IMR-90 (cell line): Measurements from ENCODE around the gene CALML4. TPM values are rescaled to one million over a fixed set of nuclear protein-coding genes. Genes with fewer than 3 reads are reported as not detected.

Source experiments
- ATAC-seq: fragments of 200-7000 bp; cut with Tn5 transposase; 2 replicates; pipeline ENCODE4 v1.9.1; 2020; ENCODE audit warnings: low read depth, mild to moderate bottlenecking, moderate library complexity
- BruUV-seq: library from RNA; stranded (reverse); fragments of 400-500 nt; replicated peaks from 2 replicates; lab custom pipeline; 2021; lab: Mats Ljungman, UMichigan
- CTCF ChIA-PET: fragments of 300-600 bp; formaldehyde crosslinking; extraction: SDS; loops from one replicate; lab custom pipeline; 2021; ENCODE audit warnings: antibody characterized with exemption; lab: Yijun Ruan, JAX
- POLR2A ChIA-PET: fragments of 300-600 bp; sonication (Branson Sonifier 250); formaldehyde crosslinking; loops from one replicate; lab custom pipeline; 2022; ENCODE audit warnings: antibody characterized with exemption; ENCODE audit not compliant: unreplicated experiment; lab: Charles Lee
- DNase-seq: peaks from one replicate; pipeline ENCODE4 v3.0.0; 2013
- H2AFZ ChIP-seq: replicated peaks from 2 replicates; pipeline ENCODE3; 2013; ENCODE audit warnings: low read length, mild to moderate bottlenecking; ENCODE audit not compliant: poor library complexity
- H2AK5ac ChIP-seq: 2 replicates; pipeline ENCODE4 v1.6.1; 2013; ENCODE audit warnings: low read depth, low read length, inconsistent platforms
- H2AK9ac ChIP-seq: replicated peaks from 2 replicates; pipeline ENCODE3; 2013; ENCODE audit warnings: mild to moderate bottlenecking, low read depth, low read length, moderate library complexity; ENCODE audit not compliant: poor library complexity
- H2BK120ac ChIP-seq: 2 replicates; pipeline ENCODE4 v1.6.1; 2013; ENCODE audit warnings: low read depth, low read length, inconsistent platforms
- H2BK15ac ChIP-seq: 3 replicates; pipeline ENCODE4 v1.6.1; 2013; ENCODE audit warnings: low read depth, low read length, inconsistent platforms
- H2BK20ac ChIP-seq: 2 replicates; pipeline ENCODE4 v1.6.1; 2013; ENCODE audit warnings: low read depth, mild to moderate bottlenecking, inconsistent platforms, low read length, moderate library complexity
- H2BK5ac ChIP-seq: 2 replicates; pipeline ENCODE4 v1.6.1; 2013; ENCODE audit warnings: mild to moderate bottlenecking, low read depth, low read length, inconsistent platforms; ENCODE audit not compliant: poor library complexity, severe bottlenecking
- H3K14ac ChIP-seq: replicated peaks from 2 replicates; pipeline ENCODE4 v1.6.1; 2013; ENCODE audit warnings: low read depth, low read length, inconsistent platforms
- H3K18ac ChIP-seq: 2 replicates; pipeline ENCODE4 v1.6.1; 2013; ENCODE audit warnings: low read depth, low read length, control low read depth
- H3K23ac ChIP-seq: 2 replicates; pipeline ENCODE4 v1.6.1; 2013; ENCODE audit warnings: low read depth, low read length, inconsistent platforms
- H3K27ac ChIP-seq: 2 replicates; pipeline ENCODE4 v1.5.1; 2013; ENCODE audit warnings: mild to moderate bottlenecking, control low read depth, low read length; ENCODE audit not compliant: insufficient read depth
- H3K27me3 ChIP-seq: 2 replicates; pipeline ENCODE4 v1.6.1; 2013; ENCODE audit warnings: low read length; ENCODE audit not compliant: control insufficient read depth, insufficient read depth
- H3K36me3 ChIP-seq: 2 replicates; pipeline ENCODE4 v1.6.1; 2013; ENCODE audit warnings: low read length, mixed read lengths; ENCODE audit not compliant: control insufficient read depth, insufficient read depth
- H3K4ac ChIP-seq: 2 replicates; pipeline ENCODE4 v1.6.1; 2013; ENCODE audit warnings: low read depth, low read length, inconsistent platforms
- H3K4me1 ChIP-seq: 2 replicates; pipeline ENCODE4 v1.6.1; 2013; ENCODE audit warnings: low read length, mixed read lengths; ENCODE audit not compliant: control insufficient read depth, insufficient read depth
- H3K4me2 ChIP-seq: 2 replicates; pipeline ENCODE4 v1.6.1; 2013; ENCODE audit warnings: low read depth, mild to moderate bottlenecking, control low read depth, low read length, moderate library complexity
- H3K4me3 ChIP-seq: 2 replicates; pipeline ENCODE4 v1.5.1; 2013; ENCODE audit warnings: low read depth, mild to moderate bottlenecking, control low read depth, low read length, moderate library complexity; ENCODE audit not compliant: insufficient read depth
- H3K56ac ChIP-seq: 2 replicates; pipeline ENCODE4 v1.6.1; 2013; ENCODE audit warnings: low read length, inconsistent platforms; ENCODE audit not compliant: insufficient read depth; ENCODE audit errors: extremely low read depth
- H3K79me1 ChIP-seq, 2 experiments: 2 replicates each; pipeline ENCODE4 v1.6.1; 2013; ENCODE audit warnings: low read length in 2 of 2, inconsistent platforms in 1 of 2, low read depth in 1 of 2
- H3K9ac ChIP-seq: 2 replicates; pipeline ENCODE4 v1.6.1; 2013; ENCODE audit warnings: low read depth, low read length, control low read depth
- H3K9me1 ChIP-seq: 2 replicates; pipeline ENCODE4 v1.6.1; 2013; ENCODE audit warnings: low read length, inconsistent platforms; ENCODE audit not compliant: insufficient read depth
- H3K9me3 ChIP-seq: 2 replicates; pipeline ENCODE4 v1.6.1; 2013; ENCODE audit warnings: low read length; ENCODE audit not compliant: control insufficient read depth, insufficient read depth
- H4K20me1 ChIP-seq: 2 replicates; pipeline ENCODE4 v1.6.1; 2013; ENCODE audit warnings: low read length, inconsistent platforms; ENCODE audit not compliant: insufficient read depth
- H4K5ac ChIP-seq: 2 replicates; pipeline ENCODE4 v1.6.1; 2013; ENCODE audit warnings: mild to moderate bottlenecking, low read depth, low read length, control low read depth
- H4K8ac ChIP-seq, 2 experiments: 2 replicates each; pipeline ENCODE4 v1.6.1; 2013; ENCODE audit warnings: low read depth in 2 of 2, low read length in 2 of 2, control low read depth in 1 of 2, inconsistent platforms in 1 of 2
- H4K91ac ChIP-seq: 2 replicates; pipeline ENCODE4 v1.6.1; 2013; ENCODE audit warnings: low read depth, low read length, inconsistent platforms; ENCODE audit not compliant: insufficient read depth
- BHLHE40 ChIP-seq: fragments of 150-350 bp; IDR thresholded peaks from 2 replicates; pipeline ENCODE4 v1.6.1; 2016; ENCODE audit warnings: mild to moderate bottlenecking, low read depth, low read length
- CEBPB ChIP-seq: IDR thresholded peaks from 2 replicates; pipeline ENCODE4 v1.6.1; 2012; ENCODE audit warnings: low read depth, low read length, improper control_type of control experiment
- CHD1 ChIP-seq: IDR thresholded peaks from 2 replicates; pipeline ENCODE4 v1.6.1; 2012; ENCODE audit warnings: low read depth, low read length, improper control_type of control experiment
- CTCF ChIP-seq: conservative IDR thresholded peaks from 2 replicates; pipeline ENCODE4 v1.5.1; 2012; ENCODE audit warnings: mild to moderate bottlenecking, low read depth, low read length, improper control_type of control experiment
- ELK1 ChIP-seq: fragments of 150-350 bp; IDR thresholded peaks from 2 replicates; pipeline ENCODE4 v1.6.1; 2016; ENCODE audit warnings: low read depth, mild to moderate bottlenecking, low read length, moderate library complexity, borderline replicate concordance
- FOS ChIP-seq: fragments of 150-350 bp; IDR thresholded peaks from 2 replicates; pipeline ENCODE4 v1.6.1; 2016; ENCODE audit warnings: low read depth, low read length
- MAFK ChIP-seq: IDR thresholded peaks from 2 replicates; pipeline ENCODE4 v1.6.1; 2012; ENCODE audit warnings: low read depth, low read length, improper control_type of control experiment
- MAZ ChIP-seq: IDR thresholded peaks from 2 replicates; pipeline ENCODE4 v1.6.1; 2012; ENCODE audit warnings: low read depth, mild to moderate bottlenecking, low read length, improper control_type of control experiment, moderate library complexity, borderline replicate concordance
- MXI1 ChIP-seq: IDR thresholded peaks from 2 replicates; pipeline ENCODE4 v1.6.1; 2012; ENCODE audit warnings: low read depth, mild to moderate bottlenecking, low read length, moderate library complexity, borderline replicate concordance
- NFE2L2 ChIP-seq: fragments of 150-350 bp; IDR thresholded peaks from 2 replicates; pipeline ENCODE4 v1.6.1; 2016; ENCODE audit warnings: low read depth, mild to moderate bottlenecking, low read length
- POLR2A ChIP-seq: IDR thresholded peaks from 2 replicates; pipeline ENCODE4 v1.6.1; 2012; ENCODE audit warnings: mild to moderate bottlenecking, low read depth, low read length
- RAD21 ChIP-seq: IDR thresholded peaks from 2 replicates; pipeline ENCODE4 v1.6.1; 2012; ENCODE audit warnings: low read length, improper control_type of control experiment
- RCOR1 ChIP-seq: IDR thresholded peaks from 2 replicates; pipeline ENCODE4 v1.6.1; 2012; ENCODE audit warnings: mild to moderate bottlenecking, low read length, improper control_type of control experiment; ENCODE audit not compliant: insufficient replicate concordance
- RFX5 ChIP-seq: IDR thresholded peaks from 2 replicates; pipeline ENCODE4 v1.8.0; 2012; ENCODE audit warnings: low read depth, mild to moderate bottlenecking, low read length, moderate library complexity
- SMC3 ChIP-seq: fragments of 150-350 bp; IDR thresholded peaks from 2 replicates; pipeline ENCODE4 v1.6.1; 2016; ENCODE audit warnings: low read depth, mild to moderate bottlenecking, antibody characterized with exemption, low read length, moderate library complexity
- USF2 ChIP-seq: fragments of 150-350 bp; IDR thresholded peaks from 2 replicates; pipeline ENCODE4 v1.6.1; 2017; ENCODE audit warnings: mild to moderate bottlenecking, antibody characterized with exemption, low read length, low read depth
- WGBS, 2 experiments: methylation state at CpG; one replicate each; pipeline versions ENCODE4 v1.1.5 to v1.1.7; 2013; ENCODE audit warnings: missing lambda C conversion rate in 2 of 2; ENCODE audit not compliant: insufficient read length in 1 of 2; ENCODE audit errors: extremely low coverage in 2 of 2; 5-methylcytosine and 5-hydroxymethylcytosine counted together
- dilution Hi-C: fragments of 300-500 bp; cut with HindIII; formaldehyde crosslinking; loops from one replicate; pipeline ENCODE4 v1.14.3; 2018; ENCODE audit warnings: low sequenced_read_pairs; ENCODE audit not compliant: unreplicated experiment
- in situ Hi-C: fragments of 300-500 bp; cut with MboI; formaldehyde crosslinking; loops from 3 replicates; pipeline ENCODE4 v1.14.3; 2019; ENCODE audit warnings: low sequenced_read_pairs, inconsistent platforms, mixed read lengths
- intact Hi-C: fragments of 100-400 bp; cut with micrococcal nuclease; formaldehyde crosslinking; loops from 2 replicates; pipeline ENCODE4 v1.10.0; 2022
- polyA plus RNA-seq, 3 experiments: library from polyadenylated mRNA; depleted of rRNA; stranded (reverse); fragments of >200 nt; gene quantifications; 2 replicates each; pipeline ENCODE4 v1.2.3, GENCODE V29; 2012; ENCODE audit warnings: low replicate concordance in 1 of 3
- total RNA-seq: library from RNA; depleted of rRNA; stranded (reverse); fragments of >200 nt; gene quantifications from 2 replicates; pipeline ENCODE4 v1.2.3, GENCODE V29; 2012

Gene CALML4
- total and polyA plus RNA-seq, 2 of the 4 experiments (the other 2 are of a cell fraction): 0.36 to 1.3 TPM

- no peak overlapping the region for H2BK15ac ChIP-seq
- no peak overlapping the region for H2AK9ac ChIP-seq
- no TSS peak for BruUV-seq
- H3K56ac ChIP-seq: no peak overlapping the region
- H3K27me3 ChIP-seq: no peaks in the 10 kb centered on the region
- no peak overlapping the region for H3K4me3 ChIP-seq
- H4K8ac ChIP-seq: no peak overlapping the region
- CTCF ChIA-PET: no interaction called here
- H3K27ac ChIP-seq: no peak overlapping the region
- no peak overlapping the region for H3K18ac ChIP-seq
- dilution Hi-C loops (no loop called here), in situ Hi-C loops (no loop called here), intact Hi-C loops (no loop called here)
- H4K91ac ChIP-seq: no peak overlapping the region
- no peak overlapping the region for H2BK5ac ChIP-seq
- H3K36me3 ChIP-seq: 0 out of 2 replicates have a peak, but pooled peaks cover 2% of the 10 kb centered on the region
- no peak for DNase-seq
- no peak overlapping the region for H3K14ac ChIP-seq
- H3K4me1 ChIP-seq: peaks cover 3% of the 10 kb centered on the region; the same call in 1 of the 2 replicates
- no peak for ATAC-seq
- TF ChIP-seq SMC3 (no peak), CTCF (no peak), USF2 (no peak), FOS (no peak), MAFK (no peak), MXI1 (no peak), MAZ (no peak), NFE2L2 (no peak), POLR2A (no peak), RFX5 (no peak), RCOR1 (no peak), RAD21 (no peak), ELK1 (no peak), CEBPB (no peak), BHLHE40 (no peak), CHD1 (no peak)
- H2BK120ac ChIP-seq: no peak overlapping the region
- no peak overlapping the region for H2BK20ac ChIP-seq
- no peak overlapping the region for H3K4me2 ChIP-seq
- no peak overlapping the region for H3K4ac ChIP-seq
- no peak overlapping the region for H3K23ac ChIP-seq
- 87% methylated on average over 7 of the region's 7 CpGs; no CpG with 5 or more reads in 1 of the 2 experiments for WGBS, 2 experiments
- H4K5ac ChIP-seq: no peak overlapping the region
- no peak overlapping the region for H2AFZ ChIP-seq
- no peak overlapping the region for H2AK5ac ChIP-seq
- no peaks in the 10 kb centered on the region for H3K9me3 ChIP-seq
- no peaks in the 10 kb centered on the region; the same call in 1 of the 2 replicates for H3K9me1 ChIP-seq
- POLR2A ChIA-PET: no interaction called here
- H4K20me1 ChIP-seq: no peaks in the 10 kb centered on the region
- no peak overlapping the region for H3K9ac ChIP-seq
- H3K79me1 ChIP-seq: peaks cover 4 to 12% of the 10 kb centered on the region in 2 experiments; a peak in 2 of 4 replicates
These were observed 771 bp downstream of the CALML4 start for GRCh38 chr15:68204361-68204760.
